Measurements from ENCODE around the gene CR2. TPM values are rescaled to one million over a fixed set of nuclear protein-coding genes. Genes with fewer than 3 reads are reported as not detected.
"Not testable (repeated sequence)": the region's sequence is repeated elsewhere in the genome, so short reads cannot be mapped to it uniquely, and the experiment has no call there.

CR2 gene
- total RNA-seq, 1 donor from 2014 or later, result 0.15 TPM

DNA sequence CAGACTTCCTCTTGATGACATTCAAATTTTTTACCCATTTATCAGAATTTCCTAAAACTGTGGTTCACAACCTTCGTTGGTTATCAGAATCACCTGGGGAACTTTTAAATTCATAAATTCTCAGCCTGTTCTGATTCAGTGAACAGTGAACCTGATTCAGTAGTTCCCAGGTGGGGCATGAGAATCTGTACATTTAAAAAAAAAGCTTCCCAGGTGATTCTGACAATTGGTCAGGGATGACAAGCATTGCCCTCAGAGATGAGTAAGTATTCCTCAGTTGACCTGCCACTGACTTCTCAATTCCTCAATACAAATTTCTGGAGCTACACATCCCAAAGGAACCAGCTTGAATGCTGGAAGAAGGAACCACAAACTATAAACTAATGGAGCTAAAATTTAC, 23.5 kb upstream of the CR2 start:
- DNase-seq (ENCODE audit: low spot score), result no peak
- Mint-ChIP-seq H3K4me1 (no peaks in the 10 kb centered on the region), H3K27ac (no peak overlapping the region), H3K27me3 (ENCODE audit: insufficient read depth, low read depth) (no peaks in the 10 kb centered on the region), H3K9me3 (no peaks in the 10 kb centered on the region), H3K36me3 (no peaks in the 10 kb centered on the region), H3K4me3 (no peak overlapping the region)
- Histone ChIP-seq H3F3A (ENCODE audit: low read depth) (peaks cover 4% of the 10 kb centered on the region), H3K9me3 (ENCODE audit: low read depth) (peaks cover 11% of the 10 kb centered on the region), H3K27me3 (no peaks in the 10 kb centered on the region), H3K9ac (no peak overlapping the region), H3K4me3 (no peak overlapping the region), H4K20me1 (ENCODE audit: low read depth) (no peaks in the 10 kb centered on the region), H3K79me2 (ENCODE audit: low read depth) (no peaks in the 10 kb centered on the region), H3K4me1 (no peaks in the 10 kb centered on the region), H3K27ac (no peak overlapping the region), H3K36me3 (no peaks in the 10 kb centered on the region), H2AFZ (replicated peaks) (no peak overlapping the region), H3K4me2 (no peak overlapping the region)
- TF ChIP-seq, protein P1, sequence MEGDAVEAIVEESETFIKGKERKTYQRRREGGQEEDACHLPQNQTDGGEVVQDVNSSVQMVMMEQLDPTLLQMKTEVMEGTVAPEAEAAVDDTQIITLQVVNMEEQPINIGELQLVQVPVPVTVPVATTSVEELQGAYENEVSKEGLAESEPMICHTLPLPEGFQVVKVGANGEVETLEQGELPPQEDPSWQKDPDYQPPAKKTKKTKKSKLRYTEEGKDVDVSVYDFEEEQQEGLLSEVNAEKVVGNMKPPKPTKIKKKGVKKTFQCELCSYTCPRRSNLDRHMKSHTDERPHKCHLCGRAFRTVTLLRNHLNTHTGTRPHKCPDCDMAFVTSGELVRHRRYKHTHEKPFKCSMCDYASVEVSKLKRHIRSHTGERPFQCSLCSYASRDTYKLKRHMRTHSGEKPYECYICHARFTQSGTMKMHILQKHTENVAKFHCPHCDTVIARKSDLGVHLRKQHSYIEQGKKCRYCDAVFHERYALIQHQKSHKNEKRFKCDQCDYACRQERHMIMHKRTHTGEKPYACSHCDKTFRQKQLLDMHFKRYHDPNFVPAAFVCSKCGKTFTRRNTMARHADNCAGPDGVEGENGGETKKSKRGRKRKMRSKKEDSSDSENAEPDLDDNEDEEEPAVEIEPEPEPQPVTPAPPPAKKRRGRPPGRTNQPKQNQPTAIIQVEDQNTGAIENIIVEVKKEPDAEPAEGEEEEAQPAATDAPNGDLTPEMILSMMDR (IDR thresholded peaks at IDR 0.05), result no peak
- no peak for TF ChIP-seq EZH2phosphoT487 (IDR thresholded peaks at IDR 0.05)

DNA sequence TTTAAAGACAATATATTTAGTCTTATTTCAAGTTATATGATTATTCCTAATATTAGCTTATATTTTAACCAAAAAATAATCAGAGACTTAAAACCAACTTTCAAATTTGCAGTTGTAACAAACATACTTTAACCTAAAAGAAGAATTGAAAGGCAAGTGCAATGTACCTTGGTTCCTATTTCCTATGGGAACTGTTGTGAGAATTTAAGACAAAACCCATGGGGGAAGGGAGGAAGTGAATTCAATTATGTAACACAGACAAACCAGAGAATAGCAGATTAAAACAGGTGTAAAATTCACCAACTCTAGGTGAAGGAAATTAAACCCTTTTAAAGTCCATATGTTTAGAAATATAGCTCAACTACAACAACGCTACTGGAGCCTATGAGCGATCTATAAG, 22.6 kb upstream of the CR2 start:
- no peak for DNase-seq (ENCODE audit: low spot score)
- no peak overlapping the region for H3K9ac ChIP-seq
- peaks cover 11% of the 10 kb centered on the region for H3K9me3 ChIP-seq (ENCODE audit: low read depth)
- no peaks in the 10 kb centered on the region for H3K79me2 ChIP-seq (ENCODE audit: low read depth)
- Mint-ChIP-seq H3K4me3 (no peak overlapping the region), H3K27ac (no peak overlapping the region), H3K4me1 (no peaks in the 10 kb centered on the region), H3K36me3 (no peaks in the 10 kb centered on the region), H3K27me3 (ENCODE audit: insufficient read depth, low read depth) (no peaks in the 10 kb centered on the region), H3K9me3 (no peaks in the 10 kb centered on the region)
- no peaks in the 10 kb centered on the region for H3K27me3 ChIP-seq
- no peak overlapping the region for H3K4me3 ChIP-seq
- no peaks in the 10 kb centered on the region for H4K20me1 ChIP-seq (ENCODE audit: low read depth)
- no peak overlapping the region for H2AFZ ChIP-seq (replicated peaks)
- no peaks in the 10 kb centered on the region for H3K36me3 ChIP-seq
- no peak overlapping the region for H3K4me2 ChIP-seq
- H3K27ac ChIP-seq, result no peak overlapping the region
- TF ChIP-seq EZH2phosphoT487 (IDR thresholded peaks at IDR 0.05) (no peak), EZH2 (IDR thresholded peaks at IDR 0.05) (no peak)
- TF ChIP-seq, protein P1 (IDR thresholded peaks at IDR 0.05), result no peak
- no peaks in the 10 kb centered on the region for H3K4me1 ChIP-seq
- H3F3A ChIP-seq (ENCODE audit: low read depth), result peaks cover 4% of the 10 kb centered on the region

DNA sequence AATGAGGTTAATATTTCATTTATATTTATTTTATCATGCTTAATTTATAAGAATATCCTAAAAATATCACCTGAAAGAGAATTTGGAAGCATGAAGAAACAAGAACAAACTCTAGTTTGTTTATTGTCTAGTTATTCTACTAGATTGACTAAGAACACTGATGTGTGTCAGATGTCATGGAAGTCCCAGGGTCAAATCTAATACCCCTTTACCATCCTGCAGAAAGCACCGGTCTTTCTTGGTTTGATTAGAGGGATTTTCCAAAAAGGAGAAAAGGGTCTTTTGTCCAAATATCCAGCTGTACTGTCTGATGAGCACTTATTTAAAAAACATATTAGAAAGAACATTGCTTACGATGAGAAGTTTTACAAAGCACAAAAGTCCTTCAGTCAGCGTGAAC, 20.7 kb upstream of the CR2 start:
- no peaks in the 10 kb centered on the region for H3K9me3 Mint-ChIP-seq
- H3K36me3 Mint-ChIP-seq, result no peaks in the 10 kb centered on the region
- Histone ChIP-seq H3K79me2 (ENCODE audit: low read depth) (no peaks in the 10 kb centered on the region), H4K20me1 (ENCODE audit: low read depth) (no peaks in the 10 kb centered on the region), H3K27me3 (no peaks in the 10 kb centered on the region), H3K4me3 (no peak overlapping the region), H3K27ac (no peak overlapping the region), H3K9me3 (ENCODE audit: low read depth) (no peaks in the 10 kb centered on the region), H3K4me2 (no peak overlapping the region), H2AFZ (replicated peaks) (no peak overlapping the region), H3F3A (ENCODE audit: low read depth) (no peaks in the 10 kb centered on the region), H3K36me3 (no peaks in the 10 kb centered on the region), H3K9ac (no peak overlapping the region), H3K4me1 (no peaks in the 10 kb centered on the region)
- H3K4me1 Mint-ChIP-seq, result no peaks in the 10 kb centered on the region
- no peak overlapping the region for H3K27ac Mint-ChIP-seq
- H3K4me3 Mint-ChIP-seq, result no peak overlapping the region
- no peaks in the 10 kb centered on the region for H3K27me3 Mint-ChIP-seq (ENCODE audit: insufficient read depth, low read depth)
- DNase-seq (ENCODE audit: low spot score), result no peak
- TF ChIP-seq EZH2 (IDR thresholded peaks at IDR 0.05) (no peak), EZH2phosphoT487 (IDR thresholded peaks at IDR 0.05) (no peak)
- TF ChIP-seq, protein P1 (IDR thresholded peaks at IDR 0.05), result no peak

DNA sequence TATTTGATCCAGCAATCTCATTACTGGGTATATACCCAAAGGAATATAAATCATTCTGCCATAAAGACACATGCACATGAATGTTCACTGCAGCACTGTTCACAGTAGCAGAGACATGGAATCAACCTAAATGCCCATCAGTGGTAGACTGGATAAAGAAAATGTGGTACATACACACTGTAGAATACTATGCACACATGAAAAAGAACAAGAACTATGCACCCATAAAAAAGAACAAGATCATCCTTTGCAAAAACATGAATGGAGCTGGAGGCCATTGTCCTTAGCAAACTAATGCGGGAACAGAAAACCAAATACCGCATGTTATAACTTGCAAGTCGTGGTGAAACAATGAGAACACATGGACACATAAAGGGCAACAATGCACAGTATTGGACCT, 17.4 kb upstream of the CR2 start:
- not testable (repeated sequence) for H3K36me3 ChIP-seq; H3K27me3 Mint-ChIP-seq (ENCODE audit: insufficient read depth, low read depth); H3K27me3 ChIP-seq; H3K9me3 ChIP-seq (ENCODE audit: low read depth); H3K79me2 ChIP-seq (ENCODE audit: low read depth); H3K27ac ChIP-seq; H3K9me3 Mint-ChIP-seq; DNase-seq (ENCODE audit: low spot score); H3K9ac ChIP-seq; H3K4me1 ChIP-seq; H3K27ac Mint-ChIP-seq; H4K20me1 ChIP-seq (ENCODE audit: low read depth); H3K4me1 Mint-ChIP-seq; H3K4me2 ChIP-seq; H3K4me3 ChIP-seq; H2AFZ ChIP-seq (replicated peaks); H3F3A ChIP-seq (ENCODE audit: low read depth); H3K4me3 Mint-ChIP-seq; H3K36me3 Mint-ChIP-seq
